Measurements from ENCODE around the gene MYH9. TPM values are rescaled to one million over a fixed set of nuclear protein-coding genes. Genes with fewer than 3 reads are reported as not detected.

Gene MYH9
- total RNA-seq, 4 donors from 2014 or later: 284 to 323 (median 294) TPM

- H3K36me3 ChIP-seq: no peaks in the 10 kb centered on the region
- peaks cover 95% of the 10 kb centered on the region for H3K4me1 ChIP-seq
- TF ChIP-seq POLR2A (IDR thresholded peaks at IDR 0.05) (no peak), EP300 (IDR thresholded peaks at IDR 0.05) (no peak), POLR2AphosphoS5 (IDR thresholded peaks at IDR 0.05) (no peak), CTCF (IDR thresholded peaks at IDR 0.05) (no peak)
- H3K9me3 ChIP-seq: no peaks in the 10 kb centered on the region
- no peak overlapping the region for H3K4me3 ChIP-seq
- DNase-seq (ENCODE audit: low spot score in 2 of 2): no peak
- peak overlapping the region; percentile 52 for H3K27ac ChIP-seq
- H3K27me3 ChIP-seq: no peaks in the 10 kb centered on the region
- WGBS: 66% methylated on average over 14 of the region's 14 CpGs
Observed at GRCh38 chr22:36378080-36378868, 9.5 kb downstream of the MYH9 start.

GRCh38 chr22:36377022-36377631, 10.6 kb downstream of the MYH9 start:
- TF ChIP-seq EP300 (IDR thresholded peaks at IDR 0.05): no peak
- TF ChIP-seq CTCF (IDR thresholded peaks at IDR 0.05): no peak
- TF ChIP-seq POLR2A (IDR thresholded peaks at IDR 0.05): no peak
- no peak for TF ChIP-seq POLR2AphosphoS5 (IDR thresholded peaks at IDR 0.05)
- no peaks in the 10 kb centered on the region for H3K36me3 ChIP-seq
- peaks cover 95% of the 10 kb centered on the region for H3K4me1 ChIP-seq
- H3K27ac ChIP-seq: peak overlapping the region; percentile 3
- H3K9me3 ChIP-seq: no peaks in the 10 kb centered on the region
- no peak overlapping the region for H3K4me3 ChIP-seq
- DNase-seq (ENCODE audit: low spot score in 2 of 2): no peak
- H3K27me3 ChIP-seq: no peaks in the 10 kb centered on the region
- WGBS: 64% methylated on average over 14 of the region's 14 CpGs

- no peak overlapping the region for H3K4me3 ChIP-seq
- peaks cover 96% of the 10 kb centered on the region for H3K4me1 ChIP-seq
- H3K36me3 ChIP-seq: no peaks in the 10 kb centered on the region
- no peak for DNase-seq (ENCODE audit: low spot score in 2 of 2)
- TF ChIP-seq POLR2A (IDR thresholded peaks at IDR 0.05) (no peak), EP300 (IDR thresholded peaks at IDR 0.05) (no peak), POLR2AphosphoS5 (IDR thresholded peaks at IDR 0.05) (no peak), CTCF (IDR thresholded peaks at IDR 0.05) (no peak)
- WGBS: 87% methylated on average over 3 of the region's 3 CpGs
- H3K27me3 ChIP-seq: no peaks in the 10 kb centered on the region
- H3K9me3 ChIP-seq: no peaks in the 10 kb centered on the region
- peak overlapping the region; percentile 3 for H3K27ac ChIP-seq
Observed at GRCh38 chr22:36376265-36376664, 11.5 kb downstream of the MYH9 start.

- Histone ChIP-seq H3K27me3 (no peaks in the 10 kb centered on the region), H3K4me1 (peaks cover 98% of the 10 kb centered on the region)
Observed at GRCh38 chr22:36375071-36375980, 12.4 kb downstream of the MYH9 start.

More at GRCh38 chr22:36375071-36375980, 12.4 kb downstream of the MYH9 start:
- no peak for DNase-seq (ENCODE audit: low spot score in 2 of 2)
- 58% methylated on average over 5 of the region's 9 CpGs for WGBS
- Histone ChIP-seq H3K4me3 (no peak overlapping the region), H3K9me3 (no peaks in the 10 kb centered on the region), H3K27ac (peak overlapping the region; percentile 83), H3K36me3 (no peaks in the 10 kb centered on the region)
- TF ChIP-seq POLR2A (IDR thresholded peaks at IDR 0.05): no peak
- TF ChIP-seq EP300 (IDR thresholded peaks at IDR 0.05): no peak
- no peak for TF ChIP-seq POLR2AphosphoS5 (IDR thresholded peaks at IDR 0.05)
- no peak for TF ChIP-seq CTCF (IDR thresholded peaks at IDR 0.05)
